ENCODE data around the gene GALNT9.
"Not testable (repeated sequence)": the region's sequence is repeated elsewhere in the genome, so short reads cannot be mapped to it uniquely, and the experiment has no call there.

GALNT9 gene

DNA sequence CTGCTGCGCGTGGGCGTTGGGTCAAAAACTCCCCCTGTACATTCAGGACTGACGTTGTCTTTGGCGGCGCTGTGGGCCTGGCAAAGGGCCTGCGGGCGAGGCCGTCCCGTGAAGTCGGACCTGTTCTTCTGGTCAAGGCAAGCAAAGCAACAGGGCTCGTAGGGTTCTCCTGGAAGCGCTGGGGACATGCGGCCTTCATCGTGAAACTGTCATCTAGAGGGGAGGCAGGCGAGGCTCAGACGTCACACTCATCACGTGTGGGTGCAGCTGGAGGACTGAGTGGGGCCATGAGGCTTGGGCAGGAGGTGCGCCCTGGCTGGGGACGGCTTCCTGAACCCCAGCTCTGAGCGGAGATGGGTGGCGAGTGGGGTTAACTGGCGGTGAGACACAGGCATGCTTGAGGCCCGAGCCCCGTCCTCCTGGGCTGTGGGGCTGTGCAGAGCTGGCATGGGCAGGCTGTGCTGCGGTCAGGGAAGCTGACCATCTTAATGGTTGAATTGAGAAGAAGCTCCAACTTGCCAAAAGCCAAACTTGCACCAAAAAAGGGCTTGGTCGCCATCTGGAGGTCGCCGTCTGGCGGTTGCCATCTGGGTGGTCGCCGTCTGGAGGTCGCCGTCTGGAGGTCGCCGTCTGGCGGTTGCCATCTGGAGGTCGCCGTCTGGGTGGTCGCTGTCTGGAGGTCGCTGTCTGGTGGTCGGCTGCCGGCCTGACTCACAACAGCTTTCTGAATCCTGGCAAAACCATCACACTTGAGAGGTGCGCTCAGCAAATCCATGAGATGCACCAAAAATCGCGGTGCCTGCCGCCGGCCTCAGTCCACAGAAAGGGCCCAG is 119.0 kb downstream of the GALNT9 start:
- no peak for DNase-seq

DNA sequence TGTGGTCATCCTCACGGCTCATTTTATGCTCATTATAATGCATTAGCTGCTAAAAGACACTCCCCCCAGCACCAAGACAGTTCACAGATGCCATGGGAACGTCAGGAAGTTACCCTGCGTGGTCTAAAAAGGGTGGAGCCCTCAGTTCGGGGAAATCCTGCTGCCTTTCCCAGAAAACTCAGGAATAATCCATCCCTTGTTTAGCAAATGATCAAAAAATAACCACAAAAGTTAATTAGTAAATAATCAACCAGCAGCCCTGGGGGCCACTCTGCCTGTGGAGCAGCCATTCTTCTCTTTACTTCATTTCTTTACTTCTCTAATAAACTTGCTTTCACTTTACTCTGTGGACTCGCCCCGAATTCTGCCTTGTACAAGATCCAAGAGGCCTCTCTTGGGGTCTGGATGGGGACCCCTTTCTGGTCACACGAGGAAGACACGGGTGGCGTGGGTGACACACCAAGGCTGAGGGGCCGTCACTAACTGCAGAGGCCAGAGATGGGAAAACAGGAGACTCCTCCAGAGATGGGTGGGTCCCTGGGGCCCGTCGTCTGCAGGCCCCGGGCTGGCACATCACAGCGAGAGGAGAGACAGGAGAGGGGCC is 119.7 kb downstream of the GALNT9 start:
- no peak for DNase-seq

DNA sequence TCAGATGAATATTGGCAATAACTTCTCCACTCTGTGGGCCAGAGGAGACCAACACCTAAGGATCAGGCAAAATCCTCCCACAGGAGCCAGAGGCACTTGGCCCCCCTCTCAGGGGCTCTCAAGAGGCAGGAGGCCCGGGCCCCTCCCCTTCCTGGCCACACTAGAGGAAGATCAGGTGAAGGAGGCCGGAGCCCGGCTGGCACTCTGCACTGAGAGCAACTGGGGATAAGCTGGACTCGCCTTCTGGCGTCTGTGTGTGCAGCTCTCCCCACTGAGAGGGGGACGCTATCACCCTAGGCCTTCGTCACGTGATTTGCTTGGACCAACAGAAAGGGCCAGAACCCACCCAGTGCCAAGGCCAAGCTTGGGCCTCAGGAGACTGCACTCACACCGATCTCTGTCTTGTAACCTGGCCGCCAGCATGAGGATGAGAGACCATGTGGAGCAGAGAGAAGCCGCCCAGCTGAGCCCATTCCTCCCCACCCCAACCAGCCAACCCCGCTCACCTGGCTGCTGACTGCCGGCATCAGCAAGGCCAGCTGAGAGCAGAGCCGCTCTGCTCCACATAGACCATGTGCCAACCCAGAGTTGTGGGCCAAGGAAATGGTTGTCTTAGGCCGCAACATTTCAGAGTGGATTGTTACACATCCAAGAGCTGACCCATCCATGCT is 121.1 kb downstream of the GALNT9 start:
- DNase-seq, result no peak

DNA sequence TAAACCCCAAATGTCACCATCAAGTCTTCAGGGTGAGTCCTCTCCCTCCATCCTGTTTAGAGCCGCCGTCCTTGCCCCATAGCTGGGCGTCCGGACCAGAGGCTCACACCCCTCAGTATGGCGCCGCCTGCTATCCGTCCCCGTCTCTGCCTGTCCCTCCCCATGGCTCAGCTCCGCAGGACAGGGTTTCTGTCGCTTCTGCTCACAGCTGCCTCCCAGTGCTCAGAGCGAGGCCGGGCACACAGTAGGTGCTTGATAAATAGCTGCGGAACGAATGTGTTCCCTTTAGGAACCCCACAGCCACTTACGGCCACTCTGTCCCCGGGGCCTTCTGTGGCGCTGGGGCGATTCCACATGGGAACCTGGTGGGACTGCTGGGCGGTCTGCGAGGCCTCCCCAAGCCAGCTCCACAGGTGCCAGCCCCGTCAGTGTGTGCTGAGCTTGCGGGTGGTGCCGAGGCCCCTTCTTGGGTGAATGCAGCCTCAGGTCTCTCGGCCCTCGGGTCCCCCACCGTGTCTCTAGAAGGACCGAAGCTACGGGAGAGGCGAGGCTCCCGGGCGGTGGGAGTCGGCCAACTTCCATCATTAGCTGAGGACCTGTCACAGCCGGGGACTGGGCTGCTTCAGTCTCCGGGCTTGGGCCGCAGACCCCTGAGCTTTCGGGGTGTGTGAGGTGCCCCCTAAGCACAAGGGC is 122.2 kb downstream of the GALNT9 start:
- DNase-seq, result no peak

DNA sequence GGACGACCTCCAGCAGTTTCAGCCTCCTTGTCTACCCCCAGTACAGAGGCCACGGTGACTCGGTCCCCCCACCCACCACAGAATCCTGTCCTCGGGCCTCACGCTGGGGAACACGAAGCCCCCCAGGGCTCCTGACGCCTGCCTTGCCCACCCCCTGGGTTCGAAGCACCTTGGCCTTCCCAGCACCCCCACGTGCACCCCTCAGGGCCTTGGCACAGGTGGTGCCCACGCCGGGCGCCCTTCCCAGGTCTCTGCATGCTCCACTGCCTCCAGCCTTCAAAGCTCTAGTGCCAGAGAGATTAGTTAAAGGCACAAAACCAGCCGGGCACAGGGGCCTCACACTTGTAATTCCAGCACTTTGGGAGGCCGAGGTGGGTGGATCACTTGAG is 123.3 kb downstream of the GALNT9 start:
- no peak for DNase-seq

DNA sequence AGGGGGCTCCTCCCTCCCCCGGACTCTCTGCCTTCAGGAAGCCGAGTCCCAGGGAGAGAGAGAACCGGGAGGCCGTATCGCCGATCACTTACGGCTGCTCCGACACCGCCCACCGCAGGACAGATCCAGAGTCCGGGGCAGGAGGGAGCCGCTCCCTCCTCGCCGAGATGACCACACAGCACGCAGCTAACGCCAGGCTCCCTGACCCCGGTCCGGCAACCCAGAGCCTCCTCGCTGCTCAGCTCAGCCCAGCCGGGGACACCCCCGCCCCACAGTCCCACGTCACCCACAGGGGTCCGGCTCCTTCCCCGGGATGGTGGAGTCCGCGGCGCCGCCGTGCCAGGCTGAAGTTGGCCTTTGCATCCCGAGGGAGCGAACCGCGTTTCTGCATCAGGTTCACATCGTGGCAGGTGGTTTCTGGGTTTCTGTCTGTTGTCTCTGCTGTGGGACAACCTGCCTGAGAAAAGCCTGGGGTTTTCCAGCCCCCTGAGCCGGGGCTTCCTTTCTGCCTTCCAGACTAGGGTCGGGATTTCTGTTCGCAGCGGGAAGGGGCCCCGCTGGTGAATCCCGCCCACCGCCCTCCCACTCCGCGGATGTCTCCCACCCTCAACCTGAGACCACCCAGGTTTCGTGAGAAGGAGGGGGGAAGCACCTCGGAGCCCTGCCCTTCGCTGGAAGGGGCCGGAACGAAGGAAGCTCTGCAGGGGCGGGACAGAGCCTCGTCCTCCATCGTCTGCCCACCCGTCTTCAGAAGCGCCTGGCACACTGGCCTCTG is 123.9 kb downstream of the GALNT9 start:
- DNase-seq, result peak; percentile 76

DNA sequence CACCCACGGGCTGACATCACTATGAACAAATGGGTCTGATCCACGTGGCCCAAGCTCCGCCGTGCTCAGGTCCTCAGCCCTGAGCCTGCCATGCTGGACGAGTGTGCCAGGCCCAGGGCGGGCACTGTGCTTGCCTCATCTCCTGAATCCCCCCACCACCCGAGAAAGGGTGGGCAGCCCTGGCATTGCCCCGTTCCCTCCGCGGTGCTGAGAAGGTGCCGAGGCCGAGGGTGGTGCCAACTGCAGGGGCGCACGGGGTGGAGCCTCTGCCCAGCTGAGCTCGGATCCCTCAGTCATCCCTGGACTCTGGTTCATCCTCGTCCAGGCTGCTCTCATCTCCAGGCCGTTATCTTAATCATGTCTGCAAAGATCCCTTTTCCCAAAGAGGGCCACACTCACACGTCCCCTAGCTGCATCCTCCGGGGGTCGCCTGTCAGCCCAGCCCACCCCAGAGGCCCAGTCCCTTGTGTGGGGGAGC is 124.6 kb downstream of the GALNT9 start:
- DNase-seq, result peak; percentile 58

DNA sequence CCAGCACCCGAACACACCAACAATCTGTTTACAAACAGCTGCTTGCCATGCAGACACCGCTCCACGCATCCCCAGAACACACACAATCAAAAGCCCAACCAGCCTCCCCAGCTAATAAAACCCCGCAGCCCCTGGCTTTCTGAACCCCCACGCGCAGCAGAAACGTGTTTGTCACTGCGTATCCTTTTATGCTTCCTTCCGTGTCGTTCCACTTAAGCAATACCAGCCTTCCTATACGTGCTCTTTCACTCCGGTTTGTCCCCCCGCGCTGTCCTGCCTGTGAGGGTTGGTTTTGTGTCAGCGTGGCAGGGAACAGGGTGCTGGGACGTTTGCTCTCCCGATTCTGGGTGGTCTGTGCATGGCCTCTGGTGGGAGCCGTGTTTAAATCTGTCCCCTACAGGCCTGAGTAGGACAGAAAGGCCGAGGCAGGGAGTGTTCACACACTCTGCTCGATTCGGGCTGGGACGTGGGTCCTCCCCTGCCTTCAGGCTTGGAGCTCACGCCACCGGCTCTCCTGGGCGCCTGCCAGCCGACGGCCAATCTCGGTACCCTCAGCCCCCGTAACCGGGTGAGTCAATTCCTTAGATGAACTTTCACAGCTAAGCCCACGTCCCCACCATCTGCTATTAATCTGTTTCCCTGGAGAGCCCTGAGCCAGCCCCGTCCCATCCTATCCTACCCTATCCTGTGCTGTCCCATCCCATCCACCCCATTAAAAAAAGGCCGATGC is 125.2 kb downstream of the GALNT9 start:
- no peak for DNase-seq

DNA sequence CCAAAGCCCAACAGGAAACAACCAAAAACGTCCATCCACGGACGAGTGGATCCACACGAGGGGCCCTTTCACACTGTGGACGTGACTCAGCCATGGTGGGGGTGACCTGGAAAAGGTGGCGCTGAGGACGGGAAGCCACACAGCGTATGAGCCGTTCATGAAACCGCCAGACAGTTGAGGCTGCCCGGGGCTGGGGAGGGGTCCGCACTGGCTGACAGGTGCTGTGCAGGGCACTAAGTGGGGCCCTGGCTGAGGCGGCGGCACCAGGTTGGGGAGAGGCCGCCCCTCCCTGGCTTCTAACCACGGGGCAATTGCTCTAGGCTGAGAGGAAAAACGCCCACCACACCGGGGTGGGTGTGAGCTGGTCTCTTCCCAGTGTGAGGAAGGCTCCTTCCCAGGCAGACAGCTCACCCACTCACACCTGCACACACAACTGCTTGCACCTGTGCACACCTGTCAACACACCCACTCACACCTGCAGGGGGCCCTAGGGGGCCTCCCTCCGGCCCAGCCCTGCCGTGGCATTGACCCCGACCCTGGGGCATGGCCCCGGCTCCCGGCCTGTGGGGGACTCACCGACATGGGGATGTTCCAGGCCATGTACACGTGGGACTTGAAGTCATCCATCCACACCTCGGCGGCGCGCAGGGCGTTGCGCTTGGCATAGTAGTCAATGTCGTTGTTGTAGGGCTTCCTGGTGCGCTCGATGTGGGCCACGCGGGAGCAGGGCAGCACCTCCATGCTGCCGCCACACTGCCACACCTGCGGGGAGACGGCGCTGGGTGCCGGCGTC is 126.3 kb downstream of the GALNT9 start:
- DNase-seq, result no peak

DNA sequence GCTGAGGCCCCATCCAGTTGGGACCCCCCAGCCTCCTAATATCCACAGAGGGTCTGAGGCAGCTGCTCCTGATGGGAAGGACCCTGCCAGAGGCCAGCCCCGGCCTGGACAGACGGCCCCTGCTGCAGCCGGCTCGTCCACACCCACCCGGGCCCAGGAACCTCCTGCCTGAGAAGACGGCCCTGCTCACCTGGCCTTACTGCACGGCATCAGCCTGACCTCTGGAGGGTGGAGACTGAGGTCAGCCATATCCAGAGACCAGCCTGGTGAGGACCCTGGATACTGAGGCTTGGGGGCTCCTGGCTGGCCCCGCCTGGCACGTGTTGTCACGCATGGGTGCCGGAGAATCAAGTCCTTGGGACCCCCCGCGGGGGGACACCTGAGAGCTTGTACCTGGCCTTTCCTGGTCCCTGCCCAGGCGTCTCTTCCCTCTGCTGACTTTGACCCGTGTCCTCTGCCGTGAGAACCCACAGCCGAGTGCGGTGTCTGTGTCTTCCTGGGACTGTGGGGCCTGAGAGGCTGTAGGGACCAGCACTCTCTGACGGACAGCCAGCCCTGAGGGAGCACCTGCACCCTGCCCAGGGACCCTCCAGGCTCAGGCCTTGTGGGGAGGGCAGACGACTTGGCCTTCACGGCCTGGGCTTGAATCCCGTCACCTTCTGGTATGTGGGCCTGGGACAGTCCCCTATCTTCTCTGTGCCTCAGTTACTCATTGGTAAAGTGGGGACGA is 127.8 kb downstream of the GALNT9 start:
- no peak for DNase-seq

DNA sequence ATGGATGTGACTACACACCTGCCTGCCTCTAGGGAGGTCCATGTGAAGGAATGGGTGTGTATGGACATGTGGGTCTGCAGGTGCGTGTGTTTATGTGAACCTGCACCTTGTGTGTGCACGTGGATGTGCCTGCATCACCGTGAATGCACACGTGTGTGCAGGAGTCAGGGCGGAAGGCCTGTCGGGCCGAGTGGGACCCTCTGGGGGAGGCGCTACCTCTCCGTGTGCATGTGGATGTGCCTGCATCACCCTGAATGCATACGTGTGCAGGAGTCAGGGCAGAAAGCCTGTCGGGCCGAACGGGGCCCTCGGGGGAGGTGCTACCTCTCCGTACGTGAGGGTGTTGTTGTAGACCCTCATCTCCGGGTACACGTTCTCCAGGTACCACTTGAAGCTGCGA is 128.6 kb downstream of the GALNT9 start:
- no peak for DNase-seq

DNA sequence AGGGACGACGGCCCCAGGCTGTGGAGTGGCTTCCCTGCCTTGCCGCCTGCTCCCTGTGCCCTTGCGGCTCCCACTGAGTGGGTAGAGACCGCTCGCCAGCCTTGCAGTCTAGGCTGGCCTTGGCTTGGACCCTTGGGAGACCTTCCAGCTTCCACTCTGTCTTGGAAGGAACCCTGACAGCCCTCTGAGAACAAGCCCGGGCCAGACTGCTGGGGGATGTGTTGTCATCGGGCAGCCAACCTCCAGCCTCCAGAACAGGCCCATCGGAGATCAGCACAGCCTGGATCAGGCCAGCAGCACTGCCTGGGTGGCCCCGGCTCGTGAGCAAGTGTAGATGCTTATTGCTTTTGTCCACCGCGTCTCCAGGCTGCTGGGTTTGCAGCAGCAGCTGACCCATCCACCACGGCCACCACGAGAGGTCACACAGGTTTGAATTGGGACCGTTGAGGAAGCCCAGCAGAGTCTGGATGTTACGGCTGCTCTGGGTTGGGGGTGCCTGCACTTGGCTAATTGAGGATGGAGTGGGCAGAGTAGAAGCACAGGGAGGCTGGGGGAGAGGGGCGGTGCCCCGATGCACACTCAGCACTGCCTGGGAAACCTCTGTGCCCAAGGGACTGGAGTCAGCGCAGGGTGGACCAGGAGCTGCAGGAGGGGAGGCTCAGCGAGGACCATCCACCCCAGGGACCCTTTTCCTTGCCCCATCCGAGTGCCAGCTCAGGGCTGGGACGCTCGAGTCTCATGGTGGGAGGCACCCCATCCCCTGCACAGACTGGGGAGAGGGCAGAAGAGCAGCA is 129.7 kb downstream of the GALNT9 start:
- DNase-seq, result no peak

DNA sequence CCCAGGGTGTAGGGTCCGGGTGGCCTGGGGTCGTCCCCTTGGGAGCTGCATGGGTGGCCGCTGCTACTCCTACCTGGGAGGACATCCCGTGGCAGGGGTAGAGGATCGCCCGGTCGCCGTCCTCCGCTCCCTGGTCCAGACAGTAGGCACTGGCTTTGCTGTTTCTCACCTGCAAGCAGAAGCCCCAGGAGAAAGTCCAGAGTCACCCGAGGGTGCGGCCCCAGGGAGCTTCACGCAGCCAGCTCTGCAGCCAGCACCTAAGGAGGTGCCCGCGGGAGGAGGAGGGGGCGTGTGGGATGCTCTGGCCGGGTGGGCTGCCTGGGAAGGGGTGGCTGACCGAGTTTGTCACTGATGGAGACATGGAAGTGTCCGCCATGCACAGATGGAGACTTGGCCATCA is 130.3 kb downstream of the GALNT9 start:
- DNase-seq, result no peak

DNA sequence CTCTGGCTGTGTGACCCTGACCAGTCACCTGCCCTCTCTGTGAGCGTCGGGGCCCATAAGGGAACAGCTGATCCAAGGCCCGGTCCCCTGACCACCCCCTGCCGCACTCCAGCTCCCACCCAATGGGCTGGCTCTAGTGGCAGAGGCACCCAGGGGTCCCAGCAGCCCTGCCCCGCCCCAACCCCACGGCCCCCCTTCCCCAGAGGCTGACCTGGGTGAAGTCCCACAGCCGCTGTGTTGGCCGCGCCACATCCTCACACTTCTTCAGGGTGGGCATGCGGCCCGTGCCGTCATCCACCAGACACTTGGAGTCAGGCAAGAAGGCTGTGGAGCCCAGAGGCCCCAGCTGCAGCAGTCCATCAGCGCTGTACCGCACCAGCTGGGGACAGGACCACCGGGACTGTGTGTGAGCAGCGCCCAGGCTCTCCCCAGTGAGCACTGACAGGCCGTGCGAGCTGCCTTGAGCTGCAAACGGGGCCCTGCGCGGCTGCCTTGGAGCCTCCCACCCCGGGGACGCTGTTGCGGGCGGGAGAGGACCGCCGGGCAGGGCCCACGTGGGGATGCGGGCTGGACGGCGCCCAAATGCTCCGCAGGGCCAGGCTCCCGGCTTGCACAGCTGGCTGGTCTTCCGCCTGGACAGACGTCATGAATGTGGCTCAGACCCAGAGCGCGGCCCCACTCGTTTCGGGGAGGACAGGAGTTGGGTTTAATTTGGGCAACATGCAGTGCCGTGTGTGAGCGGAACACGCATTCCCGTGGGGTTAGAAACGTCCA is 131.6 kb downstream of the GALNT9 start:
- no peak for DNase-seq

DNA sequence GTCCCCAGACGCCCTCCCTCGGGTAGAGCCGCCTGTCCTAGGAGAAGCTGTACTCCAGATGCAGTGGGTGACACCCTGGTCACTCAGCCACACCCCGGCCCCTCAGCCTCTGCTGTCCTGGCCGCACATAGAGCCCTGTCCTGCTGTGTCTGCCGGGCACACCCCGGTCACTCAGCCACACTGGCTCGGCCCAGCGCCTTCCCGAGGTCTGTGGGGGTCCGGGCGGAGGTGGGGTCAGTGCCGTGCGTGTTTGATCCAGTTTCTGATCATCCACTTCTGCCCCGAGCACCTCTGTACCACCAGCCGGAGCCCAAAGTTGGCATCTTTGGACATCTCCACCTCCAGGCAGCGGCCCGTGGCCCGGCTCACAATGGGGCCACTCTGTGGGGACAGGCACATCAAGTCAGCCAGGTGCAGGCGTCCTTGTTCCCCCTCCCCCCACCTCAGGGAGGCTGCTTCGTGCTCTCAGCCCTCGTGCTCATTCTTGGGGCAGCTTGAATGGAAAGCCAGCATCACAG is 132.5 kb downstream of the GALNT9 start:
- no peak for DNase-seq

DNA sequence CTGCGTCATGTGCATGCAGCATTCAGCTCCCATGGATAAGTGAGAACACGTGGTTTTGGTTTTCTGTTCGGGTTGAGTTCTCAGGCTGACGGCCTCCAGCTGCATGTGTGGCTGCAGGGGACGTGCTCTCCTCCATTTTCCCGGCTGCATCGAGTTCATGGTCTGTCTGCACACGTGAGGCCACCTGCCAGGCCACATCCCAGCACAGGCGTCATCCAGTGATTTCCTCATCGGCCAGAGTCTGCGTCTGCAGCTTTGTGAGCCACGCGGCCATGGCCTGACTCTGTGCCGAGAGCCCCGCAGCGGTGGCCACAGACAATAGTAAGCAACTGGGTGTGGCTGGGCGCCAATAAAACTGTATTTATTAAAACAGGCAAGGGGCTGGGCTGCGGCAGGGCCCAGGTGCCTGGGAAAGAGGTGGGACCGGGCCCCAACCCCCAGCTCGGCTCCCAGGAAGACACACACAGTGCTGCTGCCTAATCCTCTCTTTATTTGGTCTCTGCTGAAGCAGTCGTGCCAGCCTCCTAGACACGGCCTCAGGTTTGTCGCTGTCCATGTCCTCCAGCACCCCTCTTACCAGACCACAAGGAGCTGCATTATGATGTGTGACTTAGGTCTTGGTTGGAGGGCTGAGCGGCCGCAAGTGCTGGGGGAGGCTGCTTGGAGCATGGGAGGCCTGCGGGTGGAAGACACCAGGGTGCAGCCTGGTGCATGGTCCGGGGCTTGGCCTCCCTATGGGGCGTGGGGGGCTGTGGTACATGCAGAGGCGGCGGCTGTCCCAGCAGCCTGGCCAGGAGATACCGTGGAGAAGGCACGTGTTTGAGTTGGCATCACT is 133.1 kb downstream of the GALNT9 start:
- no peak for DNase-seq

DNA sequence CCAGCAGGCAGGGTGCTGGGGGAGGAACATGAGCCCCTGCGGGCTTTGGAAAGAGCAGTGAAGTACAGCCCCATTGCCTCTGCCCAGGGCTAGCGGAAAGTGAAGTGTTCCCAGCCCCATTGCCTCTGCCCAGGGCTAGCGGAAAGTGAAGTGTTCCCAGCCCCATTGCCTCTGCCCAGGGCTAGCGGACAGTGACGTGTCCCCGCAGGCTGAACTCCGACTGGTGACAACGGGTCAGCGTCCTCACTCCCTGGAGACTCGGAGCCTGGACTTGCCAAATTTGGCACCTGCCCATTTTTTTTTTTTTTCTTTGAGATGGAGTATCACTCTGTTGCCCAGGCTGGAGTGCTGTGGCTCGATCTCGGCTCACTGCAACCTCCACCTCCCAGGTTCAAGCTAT is 134.1 kb downstream of the GALNT9 start:
- DNase-seq, result not testable (repeated sequence)

Data from retina (tissue), 1 donor.